ENCODE measurements around the gene MAP2K5.

DNA sequence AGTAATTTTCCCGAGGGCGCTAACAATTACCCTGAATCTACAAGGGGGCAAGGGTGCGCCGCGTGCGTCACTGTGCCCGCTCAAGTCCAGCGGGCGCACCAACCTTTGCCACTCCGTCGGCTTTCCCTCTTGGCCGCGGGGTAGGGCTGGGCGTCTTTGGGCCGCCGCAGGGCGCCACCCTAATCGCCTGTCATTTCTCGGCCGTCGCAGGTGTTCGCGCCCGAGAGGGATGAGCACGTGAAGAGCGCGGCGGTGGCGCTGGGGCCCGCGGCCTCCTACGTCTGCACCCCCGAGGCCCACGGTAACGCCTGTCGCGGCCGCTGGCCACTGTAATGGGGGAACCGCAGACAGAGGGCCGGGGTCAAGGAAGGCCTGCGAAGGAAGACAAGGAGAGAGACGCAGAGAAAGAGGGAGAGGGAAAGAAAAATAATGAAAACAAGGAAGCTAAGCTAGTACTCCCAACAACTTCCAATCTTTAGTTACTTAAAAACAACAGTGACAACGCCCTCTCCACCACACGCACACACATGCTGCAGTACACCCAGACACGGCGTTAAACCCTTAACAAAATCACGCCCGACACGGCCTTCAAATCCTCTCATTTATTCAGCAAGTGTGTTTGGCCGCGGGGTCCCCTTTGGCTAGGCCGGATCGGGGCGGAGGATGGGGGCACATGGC, 286.6 kb downstream of the MAP2K5 start:
- no peak for TF ChIP-seq EP300 (IDR thresholded peaks at IDR 0.05)
- TF ChIP-seq, protein P1, sequence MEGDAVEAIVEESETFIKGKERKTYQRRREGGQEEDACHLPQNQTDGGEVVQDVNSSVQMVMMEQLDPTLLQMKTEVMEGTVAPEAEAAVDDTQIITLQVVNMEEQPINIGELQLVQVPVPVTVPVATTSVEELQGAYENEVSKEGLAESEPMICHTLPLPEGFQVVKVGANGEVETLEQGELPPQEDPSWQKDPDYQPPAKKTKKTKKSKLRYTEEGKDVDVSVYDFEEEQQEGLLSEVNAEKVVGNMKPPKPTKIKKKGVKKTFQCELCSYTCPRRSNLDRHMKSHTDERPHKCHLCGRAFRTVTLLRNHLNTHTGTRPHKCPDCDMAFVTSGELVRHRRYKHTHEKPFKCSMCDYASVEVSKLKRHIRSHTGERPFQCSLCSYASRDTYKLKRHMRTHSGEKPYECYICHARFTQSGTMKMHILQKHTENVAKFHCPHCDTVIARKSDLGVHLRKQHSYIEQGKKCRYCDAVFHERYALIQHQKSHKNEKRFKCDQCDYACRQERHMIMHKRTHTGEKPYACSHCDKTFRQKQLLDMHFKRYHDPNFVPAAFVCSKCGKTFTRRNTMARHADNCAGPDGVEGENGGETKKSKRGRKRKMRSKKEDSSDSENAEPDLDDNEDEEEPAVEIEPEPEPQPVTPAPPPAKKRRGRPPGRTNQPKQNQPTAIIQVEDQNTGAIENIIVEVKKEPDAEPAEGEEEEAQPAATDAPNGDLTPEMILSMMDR (IDR thresholded peaks at IDR 0.05) = no peak
- TF ChIP-seq POLR2A (IDR thresholded peaks at IDR 0.05) = no peak
- TF ChIP-seq POLR2AphosphoS5 (IDR thresholded peaks at IDR 0.05) = no peak
